HCT116 (cell line): Measurements from ENCODE around the gene ABHD1. TPM values are rescaled to one million over a fixed set of nuclear protein-coding genes. Genes with fewer than 3 reads are reported as not detected.

Experiments
- ATAC-seq: fragments of 200-7000 bp; cut with Tn5 transposase; 2 replicates; pipeline ENCODE4 v1.9.1; 2020; ENCODE audit warnings: mild to moderate bottlenecking, moderate library complexity
- BruUV-seq: library from RNA; stranded (reverse); fragments of 400-500 nt; replicated peaks from 2 replicates; lab custom pipeline; 2021; lab: Mats Ljungman, UMichigan
- CTCF ChIA-PET: fragments of 300-600 bp; sonication (Branson Sonifier 250); formaldehyde crosslinking; loops from one replicate; lab custom pipeline; 2021; ENCODE audit warnings: antibody characterized with exemption; lab: Charles Lee
- POLR2A ChIA-PET: fragments of 300-600, 350-600 bp; sonication (Branson Sonifier 250); formaldehyde crosslinking; loops from one replicate; lab custom pipeline; 2021; ENCODE audit warnings: antibody characterized with exemption; lab: Charles Lee
- RAD21 ChIA-PET, 2 experiments: fragments of 300-600 bp; sonication (Branson Sonifier 250); formaldehyde crosslinking; loops; one replicate each; lab custom pipeline; 2023; ENCODE audit warnings: low total read pairs in 2 of 2; ENCODE audit not compliant: uncharacterized antibody in 2 of 2, unreplicated experiment in 2 of 2, low non-redundant PET in 1 of 2; lab: Charles Lee
- DNase-seq: peaks from one replicate; pipeline ENCODE4 v3.0.0-alpha.2; 2010; ENCODE audit warnings: low read depth, low spot score
- H2AFZ ChIP-seq: fragments of 200-600 bp; shearing (Covaris generic), sonication (generic); 2 replicates; pipeline ENCODE4 v1.6.1; 2017; ENCODE audit warnings: low read depth, mixed run types, mixed read lengths, antibody characterized with exemption, low read length; ENCODE audit not compliant: poor library complexity, severe bottlenecking
- H3K27ac ChIP-seq: 2 replicates; pipeline ENCODE4 v1.5.1; 2012; ENCODE audit warnings: low read depth, low read length
- H3K27me3 ChIP-seq: fragments of 200-600 bp; sonication (generic); 2 replicates; pipeline ENCODE4 v1.6.1; 2016; ENCODE audit warnings: mixed run types, low read length, mixed read lengths; ENCODE audit not compliant: insufficient read depth
- H3K36me3 ChIP-seq, 2 experiments: fragments of 200-500 bp in 1 of 2; fragments of 200-600 bp in 1 of 2; sonication (Bioruptor generic) in 1 of 2; sonication (generic) in 1 of 2; 2 replicates each; pipeline versions ENCODE4 v1.5.1 to v1.6.1; 2014 to 2016; ENCODE audit warnings: low read length in 2 of 2, inconsistent platforms in 1 of 2, mixed read lengths in 1 of 2, mixed run types in 1 of 2; ENCODE audit not compliant: insufficient read depth in 2 of 2, control insufficient read depth in 1 of 2
- H3K4me1 ChIP-seq, 2 experiments: fragments of 200-600 bp in 1 of 2; sonication (generic) in 1 of 2; 2 replicates each; pipeline versions ENCODE4 v1.5.1 to v1.6.1; 2012 to 2017; ENCODE audit warnings: low read length in 2 of 2, inconsistent platforms in 1 of 2, mild to moderate bottlenecking in 1 of 2, mixed read lengths in 1 of 2, mixed run types in 1 of 2, moderate library complexity in 1 of 2; ENCODE audit not compliant: insufficient read depth in 2 of 2, control insufficient read depth in 1 of 2
- H3K4me2 ChIP-seq: fragments of 200-600 bp; sonication (generic); 2 replicates; pipeline ENCODE4 v1.6.1; 2017; ENCODE audit warnings: mixed run types, low read length, mixed read lengths
- H3K4me3 ChIP-seq, 2 experiments: fragments of 200-600 bp in 1 of 2; sonication (generic) in 1 of 2; replicated peaks in 1 of 2; 2 replicates each; pipeline ENCODE4 v1.5.1; 2011 to 2016; ENCODE audit warnings: low read length in 2 of 2, control low read depth in 1 of 2, low read depth in 1 of 2, mild to moderate bottlenecking in 1 of 2, mixed read lengths in 1 of 2, mixed run types in 1 of 2
- H3K79me2 ChIP-seq: fragments of 200-600 bp; sonication (generic); 2 replicates; pipeline ENCODE4 v1.6.1; 2017; ENCODE audit warnings: mild to moderate bottlenecking, mixed run types, low read length, moderate library complexity, mixed read lengths; ENCODE audit not compliant: insufficient read depth
- H3K9ac ChIP-seq: fragments of 200-600 bp; sonication (generic); 2 replicates; pipeline ENCODE4 v1.6.1; 2016; ENCODE audit warnings: low read length, mixed read lengths
- H3K9me2 ChIP-seq: fragments of 200-600 bp; sonication (generic), shearing (Covaris generic); 2 replicates; pipeline ENCODE4 v1.6.1; 2017; ENCODE audit warnings: mixed run types, mild to moderate bottlenecking, moderate library complexity; ENCODE audit not compliant: insufficient read depth
- H3K9me3 ChIP-seq, 2 experiments: fragments of 200-500 bp in 1 of 2; fragments of 200-600 bp in 1 of 2; sonication (Bioruptor generic) in 1 of 2; sonication (generic) in 1 of 2; 2 replicates each; pipeline ENCODE4 v1.6.1; 2014 to 2017; ENCODE audit warnings: low read length in 2 of 2, mixed read lengths in 2 of 2, inconsistent platforms in 1 of 2, low read depth in 1 of 2, mild to moderate bottlenecking in 1 of 2, mixed run types in 1 of 2, moderate library complexity in 1 of 2; ENCODE audit not compliant: control insufficient read depth in 1 of 2, insufficient read depth in 1 of 2
- H4K20me1 ChIP-seq: fragments of 200-600 bp; sonication (generic), shearing (Covaris generic); 2 replicates; pipeline ENCODE4 v1.6.1; 2017; ENCODE audit warnings: mixed run types, mild to moderate bottlenecking, moderate library complexity; ENCODE audit not compliant: insufficient read depth
- CEBPB ChIP-seq: IDR thresholded peaks from 2 replicates; pipeline ENCODE4 v1.6.1; 2012; ENCODE audit warnings: low read depth
- EGR1 ChIP-seq: IDR thresholded peaks from 2 replicates; pipeline ENCODE4 v1.6.1; 2012; ENCODE audit warnings: low read depth
- ELF1 ChIP-seq: IDR thresholded peaks from 2 replicates; pipeline ENCODE4 v1.6.1; 2012; ENCODE audit warnings: low read depth, borderline replicate concordance
- EZH2 ChIP-seq: fragments of 200-600 bp; sonication (generic); IDR thresholded peaks from 2 replicates; pipeline ENCODE4 v1.6.1; 2017; ENCODE audit warnings: antibody characterized with exemption, mixed run types
- EZH2phosphoT487 ChIP-seq: fragments of 200-600 bp; IDR thresholded peaks from 2 replicates; pipeline ENCODE4 v1.6.1; 2018; ENCODE audit warnings: antibody characterized with exemption, borderline replicate concordance
- FOSL1 ChIP-seq: IDR thresholded peaks from 2 replicates; pipeline ENCODE4 v1.6.1; 2012; ENCODE audit warnings: low read depth
- POLR2A ChIP-seq: IDR thresholded peaks from 2 replicates; pipeline ENCODE4 v1.7.0; 2011; ENCODE audit warnings: borderline replicate concordance; ENCODE audit not compliant: insufficient read depth, insufficient read length; ENCODE audit errors: extremely low read depth
- SIN3A ChIP-seq: IDR thresholded peaks from 2 replicates; pipeline ENCODE4 v1.6.1; 2012; ENCODE audit warnings: low read depth
- SRF ChIP-seq: IDR thresholded peaks from 2 replicates; pipeline ENCODE4 v1.6.1; 2012; ENCODE audit warnings: low read depth
- ZFX ChIP-seq: fragments of 450-650 bp; IDR thresholded peaks from 2 replicates; pipeline ENCODE4 v1.6.1; 2017
- ZNF274 ChIP-seq: fragments of 200-500 bp; sonication (Bioruptor generic); IDR thresholded peaks from 2 replicates; pipeline ENCODE4 v1.6.1; 2014; ENCODE audit warnings: mild to moderate bottlenecking, low read depth, low read length, inconsistent platforms
- intact Hi-C: fragments of 100-400 bp; cut with micrococcal nuclease; formaldehyde crosslinking; loops from 2 replicates; pipeline ENCODE4 v1.10.0; 2022
- total RNA-seq: library from RNA; stranded (reverse); gene quantifications from one replicate; pipeline ENCODE4 v1.2.1, GENCODE V29; 2021; ENCODE audit not compliant: unreplicated experiment
- TF ChIP-seq, protein P1 (sequence below), 3 experiments: fragments of 200-600 bp in 1 of 3; sonication (generic) in 1 of 3; IDR thresholded peaks in 2 of 3; conservative IDR thresholded peaks in 1 of 3; 2 replicates each; pipeline ENCODE4 v1.5.1; 2012 to 2017; ENCODE audit warnings: low read depth in 2 of 3, low read length in 2 of 3, antibody characterized with exemption in 1 of 3, borderline replicate concordance in 1 of 3, control low read depth in 1 of 3, mild to moderate bottlenecking in 1 of 3, mixed read lengths in 1 of 3, mixed run types in 1 of 3, moderate library complexity in 1 of 3; ENCODE audit not compliant: insufficient read depth in 1 of 3

Gene ABHD1
- total RNA-seq, 1 experiment from 2014 or later: not detected

DNA sequence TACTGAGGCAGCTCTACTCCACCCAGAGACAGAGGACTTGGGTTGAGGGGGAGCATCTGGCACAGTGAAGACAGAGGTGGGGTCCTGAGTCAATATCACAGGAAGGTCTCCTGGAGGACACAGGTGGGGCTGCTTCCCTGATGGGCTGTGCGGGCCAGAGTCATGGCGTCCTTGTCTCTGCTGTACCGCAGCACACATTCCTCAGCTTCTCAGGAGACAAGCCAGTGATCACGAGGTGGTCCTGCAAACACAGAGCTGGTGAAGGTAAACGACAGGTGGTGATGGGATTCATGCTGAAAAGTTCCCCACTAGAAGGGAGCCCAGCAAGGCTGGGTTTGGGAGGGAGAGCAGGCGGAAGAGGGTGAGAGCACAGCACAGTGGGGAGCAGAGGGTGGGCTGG, 34.9 kb downstream of the ABHD1 start:
- H3K4me3 ChIP-seq: no peak overlapping the region
- no TSS peak for BruUV-seq
- H3K27ac ChIP-seq: no peak overlapping the region
- intact Hi-C loops: no loop called here
- H4K20me1 ChIP-seq: no peaks in the 10 kb centered on the region
- no peaks in the 10 kb centered on the region for H3K9me2 ChIP-seq
- TF ChIP-seq SIN3A (no peak), ZFX (no peak), SRF (no peak), CEBPB (no peak), ZNF274 (no peak), FOSL1 (no peak), EGR1 (no peak), ELF1 (no peak), EZH2 (no peak), EZH2phosphoT487 (no peak), POLR2A (no peak)
- TF ChIP-seq, protein P1, sequence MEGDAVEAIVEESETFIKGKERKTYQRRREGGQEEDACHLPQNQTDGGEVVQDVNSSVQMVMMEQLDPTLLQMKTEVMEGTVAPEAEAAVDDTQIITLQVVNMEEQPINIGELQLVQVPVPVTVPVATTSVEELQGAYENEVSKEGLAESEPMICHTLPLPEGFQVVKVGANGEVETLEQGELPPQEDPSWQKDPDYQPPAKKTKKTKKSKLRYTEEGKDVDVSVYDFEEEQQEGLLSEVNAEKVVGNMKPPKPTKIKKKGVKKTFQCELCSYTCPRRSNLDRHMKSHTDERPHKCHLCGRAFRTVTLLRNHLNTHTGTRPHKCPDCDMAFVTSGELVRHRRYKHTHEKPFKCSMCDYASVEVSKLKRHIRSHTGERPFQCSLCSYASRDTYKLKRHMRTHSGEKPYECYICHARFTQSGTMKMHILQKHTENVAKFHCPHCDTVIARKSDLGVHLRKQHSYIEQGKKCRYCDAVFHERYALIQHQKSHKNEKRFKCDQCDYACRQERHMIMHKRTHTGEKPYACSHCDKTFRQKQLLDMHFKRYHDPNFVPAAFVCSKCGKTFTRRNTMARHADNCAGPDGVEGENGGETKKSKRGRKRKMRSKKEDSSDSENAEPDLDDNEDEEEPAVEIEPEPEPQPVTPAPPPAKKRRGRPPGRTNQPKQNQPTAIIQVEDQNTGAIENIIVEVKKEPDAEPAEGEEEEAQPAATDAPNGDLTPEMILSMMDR (IDR thresholded peaks at IDR 0.05 in 2 of 3, conservative IDR thresholded peaks at IDR 0.05 in 1 of 3; ENCODE audit: borderline replicate concordance in 1 of 3, insufficient read depth in 1 of 3, low read depth in 2 of 3, low read length in 2 of 3): no peak
- TF ChIP-seq, all 23 proteins: peak for 0
- no peak overlapping the region for H3K9ac ChIP-seq
- ChIA-PET CTCF (interaction anchor here (1.9 kb wide), 1 partner anchor 11 kb away, joined by 7 read pairs; no protein-coding TSS in a partner anchor), RAD21 (no interaction called here), POLR2A (no interaction called here)
- no peak overlapping the region for H2AFZ ChIP-seq
- no peak for ATAC-seq
- H3K4me1 ChIP-seq: peaks cover 0 to 3% of the 10 kb centered on the region in 2 experiments; a peak in 1 of 4 replicates
- no peaks in the 10 kb centered on the region for H3K79me2 ChIP-seq
- DNase-seq: no peak
- H3K36me3 ChIP-seq: no peaks in the 10 kb centered on the region
- no peaks in the 10 kb centered on the region for H3K27me3 ChIP-seq
- H3K9me3 ChIP-seq: no peaks in the 10 kb centered on the region
- H3K4me2 ChIP-seq: no peak overlapping the region
